ENCODE results near the gene ZNF317.

Gene ZNF317

DNA sequence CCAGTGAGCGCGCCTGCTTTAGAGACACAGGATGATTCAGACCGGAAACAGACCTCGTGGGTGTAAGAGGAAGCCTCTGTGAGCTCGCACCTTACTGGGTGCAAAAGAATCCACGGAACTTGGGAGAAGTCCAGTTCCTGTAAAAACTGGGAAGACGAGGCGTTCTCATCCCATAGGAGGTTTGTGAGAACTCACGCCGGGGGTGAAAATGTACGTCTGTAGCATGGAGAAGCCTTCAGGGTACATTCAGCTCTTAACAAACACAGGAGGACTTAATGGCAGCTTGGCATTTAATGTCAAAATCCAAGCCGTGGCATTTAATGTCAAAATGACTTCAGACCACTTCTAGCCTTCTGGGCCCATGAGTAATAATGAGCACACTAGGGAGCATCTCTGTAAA lies 21.2 kb downstream of the ZNF317 start:
- TF ChIP-seq FOXP2 (optimal IDR thresholded peaks at IDR 0.05; ENCODE audit: borderline replicate concordance, extremely low read depth, extremely low read length, insufficient read depth) (no peak), TAF1 (IDR thresholded peaks at IDR 0.05; ENCODE audit: borderline replicate concordance, insufficient read depth, low read length) (no peak), SIN3A (IDR thresholded peaks at IDR 0.05; ENCODE audit: borderline replicate concordance, insufficient read depth, low read length) (no peak), POLR2AphosphoS5 (IDR thresholded peaks at IDR 0.05; ENCODE audit: low read depth, low read length) (no peak)
- TF ChIP-seq, protein P1, sequence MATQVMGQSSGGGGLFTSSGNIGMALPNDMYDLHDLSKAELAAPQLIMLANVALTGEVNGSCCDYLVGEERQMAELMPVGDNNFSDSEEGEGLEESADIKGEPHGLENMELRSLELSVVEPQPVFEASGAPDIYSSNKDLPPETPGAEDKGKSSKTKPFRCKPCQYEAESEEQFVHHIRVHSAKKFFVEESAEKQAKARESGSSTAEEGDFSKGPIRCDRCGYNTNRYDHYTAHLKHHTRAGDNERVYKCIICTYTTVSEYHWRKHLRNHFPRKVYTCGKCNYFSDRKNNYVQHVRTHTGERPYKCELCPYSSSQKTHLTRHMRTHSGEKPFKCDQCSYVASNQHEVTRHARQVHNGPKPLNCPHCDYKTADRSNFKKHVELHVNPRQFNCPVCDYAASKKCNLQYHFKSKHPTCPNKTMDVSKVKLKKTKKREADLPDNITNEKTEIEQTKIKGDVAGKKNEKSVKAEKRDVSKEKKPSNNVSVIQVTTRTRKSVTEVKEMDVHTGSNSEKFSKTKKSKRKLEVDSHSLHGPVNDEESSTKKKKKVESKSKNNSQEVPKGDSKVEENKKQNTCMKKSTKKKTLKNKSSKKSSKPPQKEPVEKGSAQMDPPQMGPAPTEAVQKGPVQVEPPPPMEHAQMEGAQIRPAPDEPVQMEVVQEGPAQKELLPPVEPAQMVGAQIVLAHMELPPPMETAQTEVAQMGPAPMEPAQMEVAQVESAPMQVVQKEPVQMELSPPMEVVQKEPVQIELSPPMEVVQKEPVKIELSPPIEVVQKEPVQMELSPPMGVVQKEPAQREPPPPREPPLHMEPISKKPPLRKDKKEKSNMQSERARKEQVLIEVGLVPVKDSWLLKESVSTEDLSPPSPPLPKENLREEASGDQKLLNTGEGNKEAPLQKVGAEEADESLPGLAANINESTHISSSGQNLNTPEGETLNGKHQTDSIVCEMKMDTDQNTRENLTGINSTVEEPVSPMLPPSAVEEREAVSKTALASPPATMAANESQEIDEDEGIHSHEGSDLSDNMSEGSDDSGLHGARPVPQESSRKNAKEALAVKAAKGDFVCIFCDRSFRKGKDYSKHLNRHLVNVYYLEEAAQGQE (IDR thresholded peaks at IDR 0.05; ENCODE audit: insufficient read depth in 1 of 2, low read depth in 2 of 2, low read length in 2 of 2), result no peak

DNA sequence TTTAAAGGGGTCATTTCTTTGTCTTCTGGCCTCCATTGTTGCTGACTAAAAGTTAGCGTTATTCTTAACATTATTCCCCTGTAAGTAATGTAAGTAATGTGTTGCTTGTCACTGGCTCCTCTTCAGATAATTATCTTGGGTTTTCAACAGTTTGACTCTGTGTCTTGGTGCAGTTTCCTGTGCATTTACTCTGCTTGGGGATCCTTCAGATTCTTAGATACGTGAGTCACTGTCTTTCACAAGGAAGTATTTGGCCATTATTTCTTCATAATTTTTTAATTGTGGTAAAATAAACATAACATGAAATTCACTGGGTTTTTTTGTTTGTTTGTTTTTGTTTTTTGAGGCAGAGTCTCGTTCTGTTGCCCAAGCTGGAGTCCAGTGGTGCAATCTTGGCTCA lies 25.1 kb downstream of the ZNF317 start:
- TF ChIP-seq SIN3A (IDR thresholded peaks at IDR 0.05; ENCODE audit: borderline replicate concordance, insufficient read depth, low read length), result no peak
- no peak for TF ChIP-seq FOXP2 (optimal IDR thresholded peaks at IDR 0.05; ENCODE audit: borderline replicate concordance, extremely low read depth, extremely low read length, insufficient read depth)
- TF ChIP-seq, protein P1 (IDR thresholded peaks at IDR 0.05; ENCODE audit: insufficient read depth in 1 of 2, low read depth in 2 of 2, low read length in 2 of 2), result no peak
- TF ChIP-seq POLR2AphosphoS5 (IDR thresholded peaks at IDR 0.05; ENCODE audit: low read depth, low read length), result no peak

DNA sequence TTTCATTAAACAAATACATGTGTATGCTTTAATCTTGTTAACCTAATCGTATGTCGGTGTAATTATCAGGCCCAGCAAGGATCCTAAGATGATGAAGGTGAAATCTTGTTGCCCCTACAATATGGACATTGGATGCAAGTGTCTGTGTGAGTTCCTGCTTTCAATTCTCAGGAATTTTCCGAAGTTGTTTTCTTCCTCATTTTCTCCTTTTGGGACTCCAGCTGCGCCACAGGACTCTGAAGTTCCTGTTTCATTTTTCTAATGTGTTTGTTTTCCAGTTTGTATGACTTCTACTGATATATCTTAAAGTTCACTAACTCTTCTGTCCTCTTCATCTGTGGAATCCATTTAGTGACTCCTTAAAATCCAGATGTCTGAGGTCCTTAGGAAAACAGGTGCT lies 26.6 kb downstream of the ZNF317 start:
- TF ChIP-seq FOXP2 (optimal IDR thresholded peaks at IDR 0.05; ENCODE audit: borderline replicate concordance, extremely low read depth, extremely low read length, insufficient read depth) (no peak), SIN3A (IDR thresholded peaks at IDR 0.05; ENCODE audit: borderline replicate concordance, insufficient read depth, low read length) (no peak), TAF1 (IDR thresholded peaks at IDR 0.05; ENCODE audit: borderline replicate concordance, insufficient read depth, low read length) (no peak), POLR2AphosphoS5 (IDR thresholded peaks at IDR 0.05; ENCODE audit: low read depth, low read length) (no peak)
- TF ChIP-seq, protein P1 (IDR thresholded peaks at IDR 0.05; ENCODE audit: insufficient read depth in 1 of 2, low read depth in 2 of 2, low read length in 2 of 2), result no peak

DNA sequence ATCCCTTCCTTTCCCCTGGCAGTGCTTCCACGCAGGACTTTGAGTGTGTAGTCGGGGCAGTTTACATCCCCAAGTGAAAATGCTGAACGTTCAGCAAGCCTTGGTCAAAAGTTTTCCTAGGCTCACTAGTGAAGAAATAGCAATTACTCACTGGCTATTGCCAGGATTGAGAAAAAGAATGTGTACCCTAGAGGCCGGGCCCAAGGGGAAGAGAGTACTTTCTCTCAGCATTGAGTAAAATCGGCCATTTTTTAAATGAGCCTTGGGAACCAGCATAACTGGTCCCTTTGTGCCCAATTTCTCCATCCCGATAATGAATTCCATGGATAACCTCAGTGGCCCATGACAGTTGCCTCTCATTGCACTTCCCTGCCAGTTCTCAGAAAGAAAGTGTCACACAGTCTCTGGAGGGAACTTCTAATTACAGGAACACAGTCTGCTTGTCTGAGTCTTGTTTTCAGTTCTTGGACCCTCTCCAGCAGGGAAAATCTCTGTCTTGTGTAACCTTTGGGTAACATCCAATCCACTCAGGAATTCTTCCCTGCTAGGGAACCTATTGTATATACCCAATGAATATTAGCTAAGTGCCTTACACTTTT lies 31.3 kb downstream of the ZNF317 start:
- no peak for TF ChIP-seq FOXP2 (optimal IDR thresholded peaks at IDR 0.05; ENCODE audit: borderline replicate concordance, extremely low read depth, extremely low read length, insufficient read depth)
- no peak for TF ChIP-seq TAF1 (IDR thresholded peaks at IDR 0.05; ENCODE audit: borderline replicate concordance, insufficient read depth, low read length)
- no peak for TF ChIP-seq POLR2AphosphoS5 (IDR thresholded peaks at IDR 0.05; ENCODE audit: low read depth, low read length)
- TF ChIP-seq, protein P1 (IDR thresholded peaks at IDR 0.05; ENCODE audit: insufficient read depth in 1 of 2, low read depth in 2 of 2, low read length in 2 of 2), result no peak
- TF ChIP-seq SIN3A (IDR thresholded peaks at IDR 0.05; ENCODE audit: borderline replicate concordance, insufficient read depth, low read length), result no peak

DNA sequence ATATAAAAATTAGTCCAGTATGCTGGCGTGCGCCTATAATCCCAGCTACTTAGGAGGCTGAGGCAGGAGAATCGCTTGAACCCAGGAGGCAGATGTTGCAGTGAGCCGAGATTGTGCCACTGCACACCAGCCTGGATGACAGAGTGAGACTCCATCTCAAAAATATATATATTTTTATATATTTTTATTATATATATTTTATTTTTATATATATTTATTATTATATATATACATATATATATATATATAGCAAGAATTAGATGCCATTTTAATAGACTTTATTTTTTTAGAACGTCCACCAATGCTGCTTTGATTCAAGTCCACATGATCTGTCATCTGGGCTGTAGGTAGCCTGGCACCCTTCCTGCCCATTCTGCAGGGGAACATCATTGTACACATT lies 35.1 kb downstream of the ZNF317 start:
- TF ChIP-seq FOXP2 (optimal IDR thresholded peaks at IDR 0.05; ENCODE audit: borderline replicate concordance, extremely low read depth, extremely low read length, insufficient read depth) (no peak), SIN3A (IDR thresholded peaks at IDR 0.05; ENCODE audit: borderline replicate concordance, insufficient read depth, low read length) (no peak), POLR2AphosphoS5 (IDR thresholded peaks at IDR 0.05; ENCODE audit: low read depth, low read length) (no peak), TAF1 (IDR thresholded peaks at IDR 0.05; ENCODE audit: borderline replicate concordance, insufficient read depth, low read length) (no peak)
- TF ChIP-seq, protein P1 (IDR thresholded peaks at IDR 0.05; ENCODE audit: insufficient read depth in 1 of 2, low read depth in 2 of 2, low read length in 2 of 2), result no peak
